SJCRH30 (cell line): ENCODE measurements around the gene CDK5R1. TPM values are rescaled to one million over a fixed set of nuclear protein-coding genes. Genes with fewer than 3 reads are reported as not detected.
A peak's percentile ranks its signal among the peaks of the same experiment; 100 is the strongest.

Experiments
- DNase-seq, 2 experiments: peaks; one replicate each; pipeline ENCODE4 v3.0.0-alpha.2; 2015 to 2020
- H3K27ac ChIP-seq: fragments of 250-450 bp; sonication (Bioruptor Pico); 2 replicates; pipeline ENCODE4 v1.5.1; 2020; ENCODE audit warnings: mild to moderate bottlenecking, moderate library complexity
- H3K27me3 ChIP-seq: fragments of 250-450 bp; sonication (Bioruptor Pico); 2 replicates; pipeline ENCODE4 v1.5.1; 2020; ENCODE audit warnings: mild to moderate bottlenecking, moderate library complexity
- H3K36me3 ChIP-seq: fragments of 250-450 bp; sonication (Bioruptor Pico); 2 replicates; pipeline ENCODE4 v1.5.1; 2020; ENCODE audit warnings: mild to moderate bottlenecking, moderate library complexity
- H3K4me1 ChIP-seq: fragments of 250-450 bp; sonication (Bioruptor Pico); 2 replicates; pipeline ENCODE4 v1.5.1; 2020; ENCODE audit warnings: mild to moderate bottlenecking, moderate library complexity
- H3K4me3 ChIP-seq: fragments of 250-450 bp; sonication (Bioruptor Pico); 2 replicates; pipeline ENCODE4 v1.5.1; 2020; ENCODE audit warnings: mild to moderate bottlenecking, moderate library complexity
- H3K9me3 ChIP-seq: fragments of 250-450 bp; sonication (Bioruptor Pico); replicated peaks from 2 replicates; pipeline ENCODE4 v1.5.1; 2020; ENCODE audit warnings: mild to moderate bottlenecking, moderate library complexity
- total RNA-seq: library from RNA; depleted of rRNA; stranded (reverse); fragments of >200 nt; shearing (Covaris generic); gene quantifications from 2 replicates; pipeline ENCODE4 v1.2.3, GENCODE V29; 2014

The CDK5R1 gene
- total RNA-seq, 1 experiment from 2014 or later: 4.7 TPM

- no peaks in the 10 kb centered on the region for H3K27me3 ChIP-seq
- no peak overlapping the region for H3K4me3 ChIP-seq
- H3K4me1 ChIP-seq: peaks cover 8% of the 10 kb centered on the region; the same call in 1 of the 2 replicates
- H3K27ac ChIP-seq: no peak overlapping the region
- DNase-seq: peak in 1 of 2 experiments; percentile 64
- H3K9me3 ChIP-seq: no peaks in the 10 kb centered on the region
- peaks cover 33% of the 10 kb centered on the region for H3K36me3 ChIP-seq
These were observed 3.3 kb upstream of the CDK5R1 start for GRCh38 chr17:32483451-32484019.

- no peak overlapping the region for H3K27ac ChIP-seq
- H3K36me3 ChIP-seq: peaks cover 28% of the 10 kb centered on the region
- H3K9me3 ChIP-seq: no peaks in the 10 kb centered on the region
- no peak overlapping the region for H3K4me3 ChIP-seq
- no peaks in the 10 kb centered on the region for H3K27me3 ChIP-seq
- H3K4me1 ChIP-seq: peaks cover 8% of the 10 kb centered on the region; the same call in 1 of the 2 replicates
- DNase-seq: no peak
These were observed 2.7 kb upstream of the CDK5R1 start for GRCh38 chr17:32484041-32484461.

GRCh38 chr17:32484628-32485027 is 2.2 kb upstream of the CDK5R1 start:
- DNase-seq: no peak
- Histone ChIP-seq H3K9me3 (no peaks in the 10 kb centered on the region), H3K27me3 (no peaks in the 10 kb centered on the region), H3K4me3 (no peak overlapping the region), H3K27ac (no peak overlapping the region), H3K4me1 (peaks cover 8% of the 10 kb centered on the region; the same call in 1 of the 2 replicates), H3K36me3 (peaks cover 22% of the 10 kb centered on the region)

- Histone ChIP-seq H3K36me3 (peaks cover 14% of the 10 kb centered on the region), H3K27me3 (no peaks in the 10 kb centered on the region), H3K27ac (peak overlapping the region; percentile 51), H3K9me3 (no peaks in the 10 kb centered on the region), H3K4me1 (peaks cover 8% of the 10 kb centered on the region; the same call in 1 of the 2 replicates), H3K4me3 (peak overlapping the region; percentile 70)
- DNase-seq: peak in 1 of 2 experiments; percentile 50
These were observed 1.3 kb upstream of the CDK5R1 start for GRCh38 chr17:32485261-32486110.

GRCh38 chr17:32486111-32486700 is 587 bp upstream of the CDK5R1 start:
- peak; percentile 77 to 87 for DNase-seq

GRCh38 chr17:32487473-32488176 is 832 bp downstream of the CDK5R1 start:
- Histone ChIP-seq H3K4me3 (no peak overlapping the region; the same call in 1 of the 2 replicates), H3K36me3 (no peaks in the 10 kb centered on the region), H3K9me3 (no peaks in the 10 kb centered on the region), H3K4me1 (peaks cover 8% of the 10 kb centered on the region; the same call in 1 of the 2 replicates), H3K27ac (no peak overlapping the region), H3K27me3 (no peaks in the 10 kb centered on the region)
- no peak for DNase-seq

More at GRCh38 chr17:32486111-32486700, 587 bp upstream of the CDK5R1 start:
- peaks cover 8% of the 10 kb centered on the region; the same call in 1 of the 2 replicates for H3K4me1 ChIP-seq
- no peaks in the 10 kb centered on the region for H3K9me3 ChIP-seq
- H3K27ac ChIP-seq: peak overlapping the region; percentile 51
- H3K4me3 ChIP-seq: peak overlapping the region; percentile 70
- peaks cover 9% of the 10 kb centered on the region for H3K36me3 ChIP-seq
- no peaks in the 10 kb centered on the region for H3K27me3 ChIP-seq

- no peak for DNase-seq
- H3K4me1 ChIP-seq: peaks cover 8% of the 10 kb centered on the region; the same call in 1 of the 2 replicates
- H3K36me3 ChIP-seq: no peaks in the 10 kb centered on the region
- no peak overlapping the region for H3K27ac ChIP-seq
- H3K27me3 ChIP-seq: no peaks in the 10 kb centered on the region
- no peak overlapping the region for H3K4me3 ChIP-seq
- H3K9me3 ChIP-seq: no peaks in the 10 kb centered on the region
These were observed 1.4 kb downstream of the CDK5R1 start for GRCh38 chr17:32488177-32488542.

- H3K36me3 ChIP-seq: no peaks in the 10 kb centered on the region
These were observed 1.9 kb downstream of the CDK5R1 start for GRCh38 chr17:32488604-32489180.

GRCh38 chr17:32489320-32490100 is 2.7 kb downstream of the CDK5R1 start:
- H3K36me3 ChIP-seq: no peaks in the 10 kb centered on the region
- DNase-seq: no peak
- no peak overlapping the region for H3K27ac ChIP-seq
- no peaks in the 10 kb centered on the region for H3K9me3 ChIP-seq
- H3K27me3 ChIP-seq: no peaks in the 10 kb centered on the region
- H3K4me1 ChIP-seq: peaks cover 8% of the 10 kb centered on the region; the same call in 1 of the 2 replicates
- no peak overlapping the region for H3K4me3 ChIP-seq

More at GRCh38 chr17:32488604-32489180, 1.9 kb downstream of the CDK5R1 start:
- Histone ChIP-seq H3K27me3 (no peaks in the 10 kb centered on the region), H3K9me3 (no peaks in the 10 kb centered on the region), H3K27ac (no peak overlapping the region), H3K4me3 (no peak overlapping the region), H3K4me1 (peaks cover 8% of the 10 kb centered on the region; the same call in 1 of the 2 replicates)
- DNase-seq: no peak

GRCh38 chr17:32490101-32490482 is 3.3 kb downstream of the CDK5R1 start:
- Histone ChIP-seq H3K36me3 (no peaks in the 10 kb centered on the region), H3K4me3 (no peak overlapping the region), H3K27me3 (no peaks in the 10 kb centered on the region), H3K27ac (no peak overlapping the region), H3K9me3 (no peaks in the 10 kb centered on the region), H3K4me1 (peaks cover 8% of the 10 kb centered on the region; the same call in 1 of the 2 replicates)
- DNase-seq: no peak

- H3K27ac ChIP-seq: no peak overlapping the region
- no peak for DNase-seq
These were observed 4.8 kb downstream of the CDK5R1 start for GRCh38 chr17:32491371-32492263.

GRCh38 chr17:32492264-32492589 is 5.4 kb downstream of the CDK5R1 start:
- H3K27ac ChIP-seq: no peak overlapping the region
- no peaks in the 10 kb centered on the region for H3K9me3 ChIP-seq
- H3K4me3 ChIP-seq: no peak overlapping the region
- H3K4me1 ChIP-seq: peaks cover 3% of the 10 kb centered on the region; the same call in 1 of the 2 replicates
- DNase-seq: no peak
- 0 out of 2 replicates have a peak, but pooled peaks cover 4% of the 10 kb centered on the region for H3K27me3 ChIP-seq
- H3K36me3 ChIP-seq: no peaks in the 10 kb centered on the region

More at GRCh38 chr17:32491371-32492263, 4.8 kb downstream of the CDK5R1 start:
- H3K27me3 ChIP-seq: 0 out of 2 replicates have a peak, but pooled peaks cover under 1% of the 10 kb centered on the region
- no peaks in the 10 kb centered on the region for H3K36me3 ChIP-seq
- peaks cover 3% of the 10 kb centered on the region; the same call in 1 of the 2 replicates for H3K4me1 ChIP-seq
- H3K4me3 ChIP-seq: no peak overlapping the region
- H3K9me3 ChIP-seq: no peaks in the 10 kb centered on the region
